ENCODE results near the gene PPP1R3F.
"Not testable (repeated sequence)": the region's sequence is repeated elsewhere in the genome, so short reads cannot be mapped to it uniquely, and the experiment has no call there.

Gene PPP1R3F

DNA sequence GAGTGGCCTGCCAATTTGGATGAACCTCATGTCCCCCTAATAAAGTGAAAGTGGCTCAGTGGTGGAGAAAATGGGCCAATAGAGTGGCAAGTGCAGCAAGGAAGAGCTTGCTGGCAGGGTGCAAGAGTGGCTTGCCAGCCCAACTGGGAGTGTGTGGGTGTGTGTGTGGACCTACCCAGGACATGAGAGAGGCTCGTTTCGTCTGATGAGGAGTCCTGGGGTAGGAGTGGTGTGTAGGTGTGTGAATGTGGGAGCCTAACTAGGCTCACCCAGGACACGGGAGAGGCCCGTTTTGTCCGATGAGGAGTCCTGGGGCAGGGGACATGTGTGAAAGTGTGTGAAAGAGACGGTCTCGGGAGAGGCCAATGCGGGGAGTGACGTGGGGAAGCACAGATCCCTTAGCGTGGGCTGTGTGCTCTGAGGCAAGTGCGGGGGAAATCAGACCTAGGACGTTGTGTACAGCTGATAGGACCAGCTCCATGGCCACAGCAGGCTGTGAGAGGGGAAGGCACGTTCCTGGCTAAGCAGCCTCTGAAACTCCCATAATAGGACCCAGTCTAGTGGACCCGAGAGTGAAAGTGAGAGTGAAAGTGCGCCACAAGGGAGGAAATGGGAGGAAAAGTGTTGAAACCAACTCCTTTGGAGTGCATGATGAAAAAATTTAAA is 39.1 kb downstream of the PPP1R3F start:
- TF ChIP-seq, protein P1, sequence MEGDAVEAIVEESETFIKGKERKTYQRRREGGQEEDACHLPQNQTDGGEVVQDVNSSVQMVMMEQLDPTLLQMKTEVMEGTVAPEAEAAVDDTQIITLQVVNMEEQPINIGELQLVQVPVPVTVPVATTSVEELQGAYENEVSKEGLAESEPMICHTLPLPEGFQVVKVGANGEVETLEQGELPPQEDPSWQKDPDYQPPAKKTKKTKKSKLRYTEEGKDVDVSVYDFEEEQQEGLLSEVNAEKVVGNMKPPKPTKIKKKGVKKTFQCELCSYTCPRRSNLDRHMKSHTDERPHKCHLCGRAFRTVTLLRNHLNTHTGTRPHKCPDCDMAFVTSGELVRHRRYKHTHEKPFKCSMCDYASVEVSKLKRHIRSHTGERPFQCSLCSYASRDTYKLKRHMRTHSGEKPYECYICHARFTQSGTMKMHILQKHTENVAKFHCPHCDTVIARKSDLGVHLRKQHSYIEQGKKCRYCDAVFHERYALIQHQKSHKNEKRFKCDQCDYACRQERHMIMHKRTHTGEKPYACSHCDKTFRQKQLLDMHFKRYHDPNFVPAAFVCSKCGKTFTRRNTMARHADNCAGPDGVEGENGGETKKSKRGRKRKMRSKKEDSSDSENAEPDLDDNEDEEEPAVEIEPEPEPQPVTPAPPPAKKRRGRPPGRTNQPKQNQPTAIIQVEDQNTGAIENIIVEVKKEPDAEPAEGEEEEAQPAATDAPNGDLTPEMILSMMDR (IDR thresholded peaks at IDR 0.05; ENCODE audit: control insufficient read depth, extremely low read depth, insufficient read depth) = no peak
- no peak for DNase-seq (ENCODE audit: low read depth)
- H3K4me3 ChIP-seq (ENCODE audit: low read depth, low read length) = no peak overlapping the region

DNA sequence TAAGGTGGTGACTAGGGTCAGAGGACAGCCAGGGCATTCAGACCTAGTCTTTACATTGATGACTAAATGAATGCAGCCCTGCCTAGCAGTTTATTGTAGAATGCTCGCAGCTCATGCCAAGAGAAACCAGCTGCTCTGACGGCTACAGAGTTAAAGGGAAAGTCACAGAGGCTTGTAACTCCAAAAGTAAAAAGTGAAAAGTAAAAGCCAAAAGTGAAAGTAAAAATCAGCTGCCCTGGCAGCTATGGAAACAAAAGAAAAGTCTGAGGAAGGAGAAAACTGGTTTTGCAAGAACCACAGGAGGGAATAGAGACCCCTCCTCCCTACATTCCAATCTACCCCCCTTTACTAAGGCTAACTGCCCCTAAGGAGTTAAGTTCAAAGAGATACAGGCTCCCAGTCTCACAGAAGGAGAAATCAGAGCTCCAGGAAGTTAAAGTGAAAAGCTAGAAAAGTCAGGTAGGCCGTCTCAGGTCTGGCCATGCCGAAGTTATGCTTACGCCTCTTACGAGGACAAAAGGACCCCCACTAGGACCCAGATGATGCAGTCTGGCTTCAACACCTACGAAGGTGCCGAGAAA is 39.9 kb downstream of the PPP1R3F start:
- TF ChIP-seq, protein P1 (IDR thresholded peaks at IDR 0.05; ENCODE audit: control insufficient read depth, extremely low read depth, insufficient read depth) = no peak
- no peak for DNase-seq (ENCODE audit: low read depth)
- H3K4me3 ChIP-seq (ENCODE audit: low read depth, low read length) = no peak overlapping the region

DNA sequence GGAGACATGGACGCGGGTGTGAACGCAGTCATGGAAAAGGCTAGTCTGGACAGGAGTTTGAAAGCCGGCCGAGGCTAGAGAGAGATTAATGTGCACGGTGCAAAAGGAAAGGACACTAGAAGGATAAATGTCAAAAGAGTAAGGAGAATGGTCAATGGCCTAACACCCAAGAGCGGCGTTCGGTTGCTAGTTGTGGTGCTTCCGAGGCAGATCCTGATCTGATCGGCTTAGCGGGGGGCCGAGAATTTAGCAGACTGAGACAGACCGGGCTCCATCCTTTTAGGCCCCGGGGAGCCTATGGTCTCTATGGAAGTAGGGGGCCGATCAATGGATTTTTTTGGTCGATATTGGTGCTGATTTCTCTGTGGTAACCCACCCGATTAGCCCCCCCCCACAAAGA is 40.8 kb downstream of the PPP1R3F start:
- TF ChIP-seq, protein P1 (IDR thresholded peaks at IDR 0.05; ENCODE audit: control insufficient read depth, extremely low read depth, insufficient read depth) = no peak
- no peak for DNase-seq (ENCODE audit: low read depth)
- no peak overlapping the region for H3K4me3 ChIP-seq (ENCODE audit: low read depth, low read length)

DNA sequence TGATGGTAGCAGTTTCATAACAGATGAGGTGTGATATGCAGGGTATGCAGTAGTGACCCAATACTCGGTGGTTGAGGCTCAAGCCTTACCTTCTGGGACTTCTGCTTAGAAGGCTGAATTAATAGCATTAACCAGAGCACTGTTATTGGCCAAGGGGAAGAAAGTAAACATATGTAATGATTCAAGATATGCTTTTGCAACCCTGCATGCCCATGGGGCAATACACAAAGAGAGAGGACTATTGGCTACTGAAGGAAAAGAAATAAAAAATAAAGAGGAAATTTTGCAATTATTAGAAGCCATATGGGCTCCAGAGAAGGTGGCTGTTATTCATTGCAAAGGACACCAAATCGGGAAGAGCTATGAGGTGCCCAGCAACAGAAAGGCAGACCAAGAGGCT is 42.6 kb downstream of the PPP1R3F start:
- no peak overlapping the region for H3K4me3 ChIP-seq (ENCODE audit: low read depth, low read length)
- TF ChIP-seq, protein P1 (IDR thresholded peaks at IDR 0.05; ENCODE audit: control insufficient read depth, extremely low read depth, insufficient read depth) = no peak

DNA sequence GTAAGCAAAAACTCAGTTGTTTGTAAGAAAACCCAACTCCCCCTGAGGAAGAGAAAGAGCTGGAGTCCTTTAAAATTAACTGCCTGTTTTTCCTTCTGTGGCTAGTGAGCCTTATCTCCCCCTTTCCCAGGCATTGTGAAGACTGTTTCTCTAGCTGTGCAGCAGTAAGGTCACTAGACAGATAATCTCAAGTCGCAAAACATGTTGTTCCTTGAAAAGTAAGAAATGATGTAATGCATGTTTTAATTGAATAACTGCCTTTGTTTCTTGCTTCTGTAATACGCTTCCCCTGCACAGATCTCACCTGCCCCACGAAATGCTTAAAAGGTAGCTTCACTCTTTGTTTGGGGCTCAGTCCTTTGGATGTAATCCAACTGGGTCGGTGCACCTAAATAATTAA is 46.5 kb downstream of the PPP1R3F start:
- TF ChIP-seq, protein P1 (IDR thresholded peaks at IDR 0.05; ENCODE audit: control insufficient read depth, extremely low read depth, insufficient read depth) = no peak
- DNase-seq (ENCODE audit: low read depth) = no peak

More for the DNA sequence above, 42.6 kb downstream of the PPP1R3F start:
- DNase-seq (ENCODE audit: low read depth) = no peak

DNA sequence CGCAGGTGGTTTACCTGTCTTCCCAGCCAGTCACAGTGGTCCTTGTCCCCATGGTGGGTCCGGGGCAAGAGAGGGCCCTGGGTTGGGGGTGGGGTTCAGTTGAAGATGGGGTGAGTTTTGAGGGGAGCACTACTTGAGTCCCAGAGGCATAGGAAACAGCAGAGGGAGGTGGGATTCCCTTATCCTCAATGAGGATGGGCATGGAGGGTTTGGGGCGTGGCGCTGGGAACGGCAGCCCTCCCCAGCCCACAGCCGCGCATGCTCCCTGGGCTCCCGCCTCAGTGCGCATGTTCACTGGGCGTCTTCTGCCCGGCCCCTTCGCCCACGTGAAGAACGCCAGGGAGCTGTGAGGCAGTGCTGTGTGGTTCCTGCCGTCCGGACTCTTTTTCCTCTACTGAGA is 52.1 kb downstream of the PPP1R3F start, which contains the start of gene GAGE12J:
Gene GAGE12J (plus strand): TSS at position 301 of the 400 bp plus-strand sequence. CDS start 1,157 bp downstream, outside the sequence.
- H3K4me3 ChIP-seq (ENCODE audit: low read depth, low read length) = peak within 1 kb of the TSS; percentile 39
- DNase-seq (ENCODE audit: low read depth) = not testable (repeated sequence)

More for the DNA sequence above, 46.5 kb downstream of the PPP1R3F start:
- H3K4me3 ChIP-seq (ENCODE audit: low read depth, low read length) = no peak overlapping the region

DNA sequence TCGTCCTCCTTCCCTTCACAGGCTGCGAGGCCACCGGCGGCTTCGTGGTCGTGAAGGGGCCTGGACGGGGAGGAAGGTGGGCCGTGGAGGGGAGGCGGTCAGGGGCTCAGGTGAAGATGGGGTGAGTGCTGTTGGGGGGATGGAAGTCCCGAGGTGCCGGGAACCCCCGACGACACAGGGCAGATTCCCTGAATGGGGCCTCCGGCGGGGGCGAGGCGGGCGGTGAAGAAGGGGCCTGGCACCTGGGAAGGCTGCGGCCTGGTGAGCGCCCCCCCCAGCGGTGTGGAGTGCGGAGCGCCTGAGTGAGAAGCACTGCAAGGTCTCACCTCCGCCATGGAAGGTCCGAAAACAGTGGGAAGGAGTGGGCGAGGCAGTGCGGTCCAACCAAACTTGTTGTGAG is 52.7 kb downstream of the PPP1R3F start:
- H3K4me3 ChIP-seq (ENCODE audit: low read depth, low read length) = peak overlapping the region; percentile 39
- DNase-seq (ENCODE audit: low read depth) = not testable (repeated sequence)

DNA sequence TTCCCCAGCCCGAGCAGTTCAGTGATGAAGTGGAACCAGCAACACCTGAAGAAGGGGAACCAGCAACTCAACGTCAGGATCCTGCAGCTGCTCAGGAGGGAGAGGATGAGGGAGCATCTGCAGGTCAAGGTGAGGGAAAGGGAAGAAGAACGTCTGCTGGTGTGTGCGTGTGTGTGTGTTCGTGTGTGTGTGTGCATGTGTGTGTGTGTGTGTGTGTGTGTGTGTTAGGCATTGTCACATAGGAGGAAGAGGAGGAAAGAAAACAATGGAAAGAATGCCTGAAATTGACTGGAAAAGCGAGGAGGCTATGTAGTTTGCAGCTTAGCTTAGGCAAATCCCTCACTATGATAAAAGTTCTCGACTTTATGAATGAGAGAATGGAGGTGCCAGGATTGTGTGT is 54.1 kb downstream of the PPP1R3F start:
- not testable (repeated sequence) for H3K4me3 ChIP-seq (ENCODE audit: low read depth, low read length); DNase-seq (ENCODE audit: low read depth)

DNA sequence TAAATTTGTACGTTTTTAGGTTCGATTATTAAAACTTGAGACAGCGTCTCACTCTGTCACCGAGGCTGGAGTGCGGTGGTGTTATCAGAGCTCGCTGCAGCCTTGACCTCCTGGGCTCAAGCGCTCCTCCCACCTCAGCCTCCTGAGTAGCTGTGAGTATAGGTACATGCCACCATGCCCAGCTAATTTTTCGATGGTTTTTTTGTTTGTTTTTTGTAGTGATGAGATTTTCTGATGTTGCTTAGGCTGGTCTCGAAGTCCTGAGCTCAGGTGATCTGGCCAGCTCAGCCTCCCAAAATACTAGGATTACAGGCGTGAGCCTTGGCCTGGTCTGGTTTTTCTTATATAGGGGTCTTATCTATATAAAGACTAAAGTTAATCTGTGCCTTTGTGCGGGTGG is 60.8 kb downstream of the PPP1R3F start:
- not testable (repeated sequence) for DNase-seq (ENCODE audit: low read depth); H3K4me3 ChIP-seq (ENCODE audit: low read depth, low read length)

DNA sequence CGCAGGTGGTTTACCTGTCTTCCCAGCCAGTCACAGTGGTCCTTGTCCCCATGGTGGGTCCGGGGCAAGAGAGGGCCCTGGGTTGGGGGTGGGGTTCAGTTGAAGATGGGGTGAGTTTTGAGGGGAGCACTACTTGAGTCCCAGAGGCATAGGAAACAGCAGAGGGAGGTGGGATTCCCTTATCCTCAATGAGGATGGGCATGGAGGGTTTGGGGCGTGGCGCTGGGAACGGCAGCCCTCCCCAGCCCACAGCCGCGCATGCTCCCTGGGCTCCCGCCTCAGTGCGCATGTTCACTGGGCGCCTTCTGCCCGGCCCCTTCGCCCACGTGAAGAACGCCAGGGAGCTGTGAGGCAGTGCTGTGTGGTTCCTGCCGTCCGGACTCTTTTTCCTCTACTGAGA is 61.7 kb downstream of the PPP1R3F start, which contains the start of gene GAGE13:
Gene GAGE13 (plus strand): TSS at position 301 of the 400 bp plus-strand sequence. CDS start 1,156 bp downstream, outside the sequence.
- DNase-seq (ENCODE audit: low read depth); H3K4me3 ChIP-seq (ENCODE audit: low read depth, low read length): not testable (repeated sequence)

DNA sequence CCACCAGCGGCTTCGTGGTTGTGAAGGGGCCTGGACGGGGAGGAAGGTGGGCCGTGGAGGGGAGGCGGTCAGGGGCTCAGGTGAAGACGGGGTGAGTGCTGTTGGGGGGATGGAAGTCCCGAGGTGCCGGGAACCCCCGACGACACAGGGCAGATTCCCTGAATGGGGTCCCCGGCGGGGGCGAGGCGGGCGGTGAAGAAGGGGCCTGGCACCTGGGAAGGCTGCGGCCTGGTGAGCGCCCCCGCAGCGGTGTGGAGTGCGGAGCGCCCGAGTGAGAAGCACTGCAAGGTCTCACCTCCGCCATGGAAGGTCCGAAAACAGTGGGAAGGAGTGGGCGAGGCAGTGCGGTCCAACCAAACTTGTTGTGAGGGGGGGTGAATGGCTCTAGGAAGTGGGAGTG is 62.2 kb downstream of the PPP1R3F start:
- DNase-seq (ENCODE audit: low read depth); H3K4me3 ChIP-seq (ENCODE audit: low read depth, low read length): not testable (repeated sequence)

All from LNCaP clone FGC (cell line).